H1 (cell line): ENCODE results near the gene SRP9. TPM values are rescaled to one million over a fixed set of nuclear protein-coding genes. Genes with fewer than 3 reads are reported as not detected.
A peak's percentile ranks its signal among the peaks of the same experiment; 100 is the strongest.

Source experiments
- BRCA1 ChIP-seq: IDR thresholded peaks from 2 replicates; pipeline ENCODE4 v1.6.1; 2012; ENCODE audit warnings: low read depth, low read length, improper control_type of control experiment
- GABPA ChIP-seq: IDR thresholded peaks from 2 replicates; pipeline ENCODE4 v1.6.1; 2011; ENCODE audit warnings: mild to moderate bottlenecking, low read length, moderate library complexity, borderline replicate concordance; ENCODE audit not compliant: insufficient read depth
- HDAC2 ChIP-seq, 2 experiments: fragments of 300-600 bp in 1 of 2; sonication (generic) in 1 of 2; IDR thresholded peaks; 2 replicates each; pipeline ENCODE4 v1.6.1; 2011 to 2012; ENCODE audit warnings: low read depth in 2 of 2, low read length in 2 of 2, mild to moderate bottlenecking in 2 of 2, moderate library complexity in 2 of 2, borderline replicate concordance in 1 of 2, inconsistent platforms in 1 of 2
- KDM4A ChIP-seq: IDR thresholded peaks from one replicate; pipeline ENCODE4 v1.7.1; 2012; ENCODE audit warnings: low read depth, mild to moderate bottlenecking, moderate library complexity, low read length, inconsistent platforms; ENCODE audit not compliant: severe bottlenecking
- NRF1 ChIP-seq: IDR thresholded peaks from 2 replicates; pipeline ENCODE4 v1.6.1; 2011; ENCODE audit warnings: mild to moderate bottlenecking, low read depth, low read length, improper control_type of control experiment
- POLR2A ChIP-seq, 2 experiments: IDR thresholded peaks; 1 replicate in 1 of 2; 2 replicates in 1 of 2; pipeline ENCODE4 v1.6.1; 2011; ENCODE audit warnings: low read depth in 2 of 2, low read length in 2 of 2, mild to moderate bottlenecking in 2 of 2; ENCODE audit errors: control extremely low read depth in 1 of 2
- POLR2AphosphoS5 ChIP-seq: IDR thresholded peaks from 2 replicates; pipeline ENCODE4 v1.6.1; 2011; ENCODE audit warnings: low read depth, low read length
- RAD21 ChIP-seq, 2 experiments: IDR thresholded peaks in 1 of 2; conservative IDR thresholded peaks in 1 of 2; 2 replicates each; pipeline ENCODE4 v1.6.1; 2011; ENCODE audit warnings: low read depth in 2 of 2, low read length in 2 of 2, improper control_type of control experiment in 1 of 2, inconsistent platforms in 1 of 2, mild to moderate bottlenecking in 1 of 2, moderate library complexity in 1 of 2
- TCF12 ChIP-seq: IDR thresholded peaks from 2 replicates; pipeline ENCODE4 v1.6.1; 2011; ENCODE audit warnings: low read depth, mild to moderate bottlenecking, low read length
- TEAD4 ChIP-seq: IDR thresholded peaks from 2 replicates; pipeline ENCODE4 v1.6.1; 2012; ENCODE audit warnings: low read depth, low read length, inconsistent platforms, mixed read lengths
- polyA plus RNA-seq, 7 experiments: library from polyadenylated mRNA; depleted of rRNA in 3 of 7; stranded (reverse) in 5 of 7; unstranded in 2 of 7; fragments of >200 nt in 5 of 7; fragments of 200-250 nt in 2 of 7; gene quantifications; 1 replicate in 5 of 7; 2 replicates in 1 of 7; 4 replicates in 1 of 7; pipeline versions ENCODE4 v1.2.1 to v1.2.3, GENCODE V29; 2011 to 2013; ENCODE audit warnings: missing spikeins in 2 of 7, mixed read lengths in 2 of 7
- total RNA-seq: library from RNA; stranded (reverse); fragmentation: NEBNext Ultra II Directional; extraction: Animal tissue kit (Norgen Biotek cat#: 25700); gene quantifications from 2 replicates; pipeline ENCODE4 v1.2.1, GENCODE V29; 2021
- TF ChIP-seq, protein P1 (sequence below): IDR thresholded peaks from 2 replicates; pipeline ENCODE4 v1.6.1; 2012; ENCODE audit warnings: inconsistent platforms
- TF ChIP-seq, protein P2 (sequence below): IDR thresholded peaks from 2 replicates; pipeline ENCODE4 v1.6.1; 2012; ENCODE audit warnings: low read length, inconsistent platforms

SRP9 gene
- total and polyA plus RNA-seq, 2 of the 8 experiments (the other 6 are each of a cell fraction or from before 2014, with no cell fraction given), result 446 to 572 TPM

DNA sequence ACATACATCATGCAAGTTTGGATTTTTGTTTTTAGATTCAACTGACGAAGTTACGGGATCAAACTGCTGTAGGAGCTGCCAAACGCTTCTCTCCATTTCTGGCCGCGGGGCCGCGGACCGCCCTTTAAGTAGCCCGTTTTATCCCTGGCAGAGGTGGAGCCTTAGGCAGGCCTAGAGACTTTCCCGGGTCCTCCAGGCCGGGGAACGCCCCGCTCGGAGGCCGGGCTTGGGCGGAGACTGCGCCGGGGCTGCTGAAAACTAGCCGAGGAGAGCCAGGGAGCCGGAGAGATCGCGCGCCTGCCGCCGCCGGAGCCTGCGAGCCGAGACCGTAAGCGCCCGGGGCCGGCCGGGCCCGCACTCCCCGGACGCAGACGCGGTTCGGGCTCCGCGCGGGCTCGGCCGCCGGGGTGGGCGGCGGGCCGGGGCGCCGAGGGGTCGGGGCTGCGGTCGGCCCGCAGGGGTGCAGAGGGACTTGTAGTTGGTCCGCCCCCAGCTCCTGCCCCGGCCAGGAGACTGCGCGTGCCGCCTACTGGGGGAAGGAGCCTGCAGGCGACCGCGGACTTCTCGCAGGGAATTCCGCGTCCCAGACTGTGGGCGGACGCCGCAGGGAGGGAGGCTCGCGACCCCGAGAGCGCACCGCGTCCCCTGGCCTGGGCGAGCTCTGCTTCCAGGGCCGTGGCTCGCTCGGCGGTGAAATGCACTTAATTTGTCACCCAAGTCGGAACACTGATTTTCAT is 32.4 kb downstream of the SRP9 start, which contains the start of gene EPHX1 (continued):
- peak; percentile 55; the same call in 1 of the 2 replicates for TF ChIP-seq POLR2AphosphoS5
- TF ChIP-seq POLR2A (IDR thresholded peaks at IDR 0.05; ENCODE audit: control extremely low read depth in 1 of 2, low read depth in 2 of 2, low read length in 2 of 2), result peak; percentile 47 to 77
- TF ChIP-seq, protein P1, sequence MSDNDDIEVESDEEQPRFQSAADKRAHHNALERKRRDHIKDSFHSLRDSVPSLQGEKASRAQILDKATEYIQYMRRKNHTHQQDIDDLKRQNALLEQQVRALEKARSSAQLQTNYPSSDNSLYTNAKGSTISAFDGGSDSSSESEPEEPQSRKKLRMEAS, result peak; percentile 2; the same call in 1 of the 2 replicates
- TF ChIP-seq NRF1, result peak; percentile 26; the same call in 1 of the 2 replicates
- TF ChIP-seq TCF12, result no peak
- TF ChIP-seq GABPA, result no peak
- peak in 1 of 2 experiments; percentile 5; a peak in 1 of 4 replicates for TF ChIP-seq RAD21 (IDR thresholded peaks at IDR 0.05 in 1 of 2, conservative IDR thresholded peaks at IDR 0.05 in 1 of 2; ENCODE audit: low read depth in 2 of 2, low read length in 2 of 2)
- TF ChIP-seq HDAC2 (IDR thresholded peaks at IDR 0.05; ENCODE audit: borderline replicate concordance in 1 of 2, low read depth in 2 of 2, low read length in 2 of 2), result 0 out of 4 replicates have a peak, but pooled peaks of 1 of the 2 experiments have one; percentile 28
- peak; percentile 60 for TF ChIP-seq KDM4A
- peak; percentile 17; the same call in 1 of the 2 replicates for TF ChIP-seq TEAD4
- no peak for TF ChIP-seq BRCA1
- TF ChIP-seq, protein P2, sequence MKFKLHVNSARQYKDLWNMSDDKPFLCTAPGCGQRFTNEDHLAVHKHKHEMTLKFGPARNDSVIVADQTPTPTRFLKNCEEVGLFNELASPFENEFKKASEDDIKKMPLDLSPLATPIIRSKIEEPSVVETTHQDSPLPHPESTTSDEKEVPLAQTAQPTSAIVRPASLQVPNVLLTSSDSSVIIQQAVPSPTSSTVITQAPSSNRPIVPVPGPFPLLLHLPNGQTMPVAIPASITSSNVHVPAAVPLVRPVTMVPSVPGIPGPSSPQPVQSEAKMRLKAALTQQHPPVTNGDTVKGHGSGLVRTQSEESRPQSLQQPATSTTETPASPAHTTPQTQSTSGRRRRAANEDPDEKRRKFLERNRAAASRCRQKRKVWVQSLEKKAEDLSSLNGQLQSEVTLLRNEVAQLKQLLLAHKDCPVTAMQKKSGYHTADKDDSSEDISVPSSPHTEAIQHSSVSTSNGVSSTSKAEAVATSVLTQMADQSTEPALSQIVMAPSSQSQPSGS, result no peak
